Cardiac muscle cell (in vitro differentiated cells and primary cell): Measurements from ENCODE around the gene NCOR2. TPM values are rescaled to one million over a fixed set of nuclear protein-coding genes. Genes with fewer than 3 reads are reported as not detected.

Experiments
- DNase-seq, 2 donors: peaks; one replicate each; pipeline versions ENCODE4 v3.0.0 to v3.0.0-alpha.2; 2010 to 2017; ENCODE audit warnings: low read depth in 1 of 2, low spot score in 1 of 2
- H3K27ac ChIP-seq: fragments of 200-600 bp; sonication (generic); 2 replicates; pipeline ENCODE4 v1.5.1; 2016
- H3K27me3 ChIP-seq: fragments of 200-600 bp; sonication (generic); 2 replicates; pipeline ENCODE4 v1.6.0; 2016; ENCODE audit warnings: control low read depth
- H3K36me3 ChIP-seq: fragments of 200-600 bp; sonication (generic); 2 replicates; pipeline ENCODE4 v1.5.1; 2016; ENCODE audit warnings: control low read depth
- H3K4me1 ChIP-seq: fragments of 200-600 bp; sonication (generic); 2 replicates; pipeline ENCODE4 v1.8.1; 2017; ENCODE audit warnings: low read depth, mild to moderate bottlenecking, mixed run types
- H3K4me3 ChIP-seq: fragments of 200-600 bp; sonication (generic); 2 replicates; pipeline ENCODE4 v1.5.1; 2016; ENCODE audit warnings: mild to moderate bottlenecking
- H3K9me3 ChIP-seq: fragments of 200-600 bp; sonication (generic); 2 replicates; pipeline ENCODE4 v1.5.1; 2017; ENCODE audit warnings: low read depth, mild to moderate bottlenecking, control low read depth
- polyA plus RNA-seq: library from polyadenylated mRNA; unstranded; fragments of >200 nt; fragmentation: Nextera tagmentation; extraction: Ambion mirVana; gene quantifications from 2 replicates; pipeline ENCODE4 v1.2.1, GENCODE V29; 2016
- total RNA-seq: library from RNA; depleted of rRNA; stranded (reverse); fragments of >200 nt; gene quantifications from 2 replicates; pipeline ENCODE4 v1.2.3, GENCODE V29; 2016
- TF ChIP-seq, protein P1 (sequence below): IDR thresholded peaks from 2 replicates; pipeline ENCODE4 v1.5.1; 2012; ENCODE audit warnings: low read depth, mild to moderate bottlenecking, low read length

NCOR2 gene
- total and polyA plus RNA-seq, 2 experiments from 2014 or later: 98.5 to 113 TPM

DNA sequence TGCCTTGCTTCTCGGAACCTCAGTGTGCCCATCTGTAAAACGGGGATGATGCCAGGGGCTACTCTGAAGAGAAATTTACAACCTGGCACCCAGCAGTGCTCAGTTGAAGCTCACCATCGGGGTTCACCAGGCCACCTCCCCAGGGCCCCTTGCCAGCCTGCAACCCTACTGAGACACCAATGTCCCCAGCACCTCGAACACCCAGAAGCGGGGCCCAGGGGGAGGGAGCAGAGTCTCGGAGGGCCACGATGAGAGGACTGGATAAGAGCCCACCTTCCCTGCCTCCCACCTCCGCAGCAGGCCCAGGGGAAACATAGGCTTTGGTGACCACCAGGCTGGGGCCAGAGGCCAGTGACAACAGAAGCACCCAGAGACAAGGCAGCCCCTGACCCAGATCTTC is 22.4 kb downstream of the NCOR2 start:
- TF ChIP-seq, protein P1, sequence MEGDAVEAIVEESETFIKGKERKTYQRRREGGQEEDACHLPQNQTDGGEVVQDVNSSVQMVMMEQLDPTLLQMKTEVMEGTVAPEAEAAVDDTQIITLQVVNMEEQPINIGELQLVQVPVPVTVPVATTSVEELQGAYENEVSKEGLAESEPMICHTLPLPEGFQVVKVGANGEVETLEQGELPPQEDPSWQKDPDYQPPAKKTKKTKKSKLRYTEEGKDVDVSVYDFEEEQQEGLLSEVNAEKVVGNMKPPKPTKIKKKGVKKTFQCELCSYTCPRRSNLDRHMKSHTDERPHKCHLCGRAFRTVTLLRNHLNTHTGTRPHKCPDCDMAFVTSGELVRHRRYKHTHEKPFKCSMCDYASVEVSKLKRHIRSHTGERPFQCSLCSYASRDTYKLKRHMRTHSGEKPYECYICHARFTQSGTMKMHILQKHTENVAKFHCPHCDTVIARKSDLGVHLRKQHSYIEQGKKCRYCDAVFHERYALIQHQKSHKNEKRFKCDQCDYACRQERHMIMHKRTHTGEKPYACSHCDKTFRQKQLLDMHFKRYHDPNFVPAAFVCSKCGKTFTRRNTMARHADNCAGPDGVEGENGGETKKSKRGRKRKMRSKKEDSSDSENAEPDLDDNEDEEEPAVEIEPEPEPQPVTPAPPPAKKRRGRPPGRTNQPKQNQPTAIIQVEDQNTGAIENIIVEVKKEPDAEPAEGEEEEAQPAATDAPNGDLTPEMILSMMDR: no peak
- no peak overlapping the region for H3K4me3 ChIP-seq
- DNase-seq: no peak
- H3K36me3 ChIP-seq: no peaks in the 10 kb centered on the region
- peaks cover 43% of the 10 kb centered on the region for H3K4me1 ChIP-seq
- H3K27me3 ChIP-seq: no peaks in the 10 kb centered on the region
- H3K9me3 ChIP-seq: no peaks in the 10 kb centered on the region
- peak overlapping the region; percentile 79 for H3K27ac ChIP-seq

DNA sequence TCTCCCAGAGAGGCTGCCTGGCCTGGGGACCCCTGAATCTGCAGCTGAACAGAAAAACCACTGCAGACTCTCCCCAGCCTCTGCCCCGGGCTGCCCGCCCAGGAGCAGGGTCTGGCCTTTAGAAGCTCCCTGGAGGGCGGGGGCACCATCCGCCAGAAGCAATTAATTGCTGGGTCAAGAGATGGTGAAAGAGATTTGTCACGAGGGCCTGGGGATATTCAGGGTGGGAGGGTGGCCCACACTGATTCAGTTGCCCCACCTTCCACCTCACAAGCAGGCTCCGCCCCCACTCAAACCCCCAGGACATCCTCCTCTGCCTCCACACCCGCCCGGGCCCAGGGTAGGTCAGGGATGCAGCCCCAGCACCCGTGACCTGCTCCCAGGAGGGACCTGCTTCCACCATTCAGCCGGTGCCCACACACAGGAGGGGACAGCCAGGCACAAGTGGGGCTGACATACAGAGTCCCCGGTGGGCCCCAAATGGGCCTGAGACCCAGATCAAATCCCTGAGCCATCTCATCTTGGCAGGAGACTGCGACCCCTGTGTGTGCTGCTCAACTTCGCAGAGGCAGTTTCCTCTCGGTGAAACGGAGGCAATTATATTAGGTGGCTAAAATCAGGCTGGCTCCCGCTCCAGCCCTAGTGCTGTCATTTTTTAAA is 23.0 kb downstream of the NCOR2 start:
- Histone ChIP-seq H3K4me1 (peaks cover 42% of the 10 kb centered on the region), H3K27ac (peak overlapping the region; percentile 79), H3K27me3 (no peaks in the 10 kb centered on the region), H3K4me3 (no peak overlapping the region), H3K9me3 (no peaks in the 10 kb centered on the region), H3K36me3 (no peaks in the 10 kb centered on the region)
- TF ChIP-seq, protein P1: no peak
- no peak for DNase-seq

DNA sequence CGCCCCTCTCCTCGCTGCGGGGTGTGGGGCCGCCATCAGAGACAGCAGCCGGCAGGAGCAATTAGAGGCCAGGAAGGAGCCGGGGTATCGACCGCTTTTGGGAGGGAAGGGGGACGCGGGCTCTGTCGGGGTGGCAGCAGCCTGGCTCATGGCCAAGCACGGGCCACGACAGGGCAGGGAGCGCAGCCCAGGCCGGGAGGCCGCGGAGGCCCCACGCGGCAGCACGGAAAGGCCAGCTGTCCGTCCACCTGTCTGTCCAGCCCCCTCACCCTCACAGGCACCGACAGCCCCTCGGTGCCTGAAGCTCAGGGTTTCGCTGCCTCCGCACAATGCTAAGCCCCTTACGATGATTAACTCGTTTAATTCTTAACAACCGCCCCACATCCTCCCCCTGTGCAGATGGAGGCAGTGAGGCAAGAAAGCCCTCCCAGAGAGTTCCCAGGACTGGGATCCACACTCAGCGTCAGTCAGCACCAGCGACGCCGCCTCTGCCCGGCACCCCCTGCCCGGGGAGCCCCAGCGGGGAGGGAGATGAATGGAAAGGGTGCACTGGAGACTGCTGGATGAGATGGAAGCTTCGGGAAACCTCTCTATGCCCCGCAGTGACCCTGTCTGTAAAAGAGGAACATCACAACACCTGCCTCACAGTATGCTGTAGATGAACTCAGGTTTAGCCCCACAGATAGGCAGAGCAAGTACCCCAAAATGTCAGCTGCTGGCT is 23.7 kb downstream of the NCOR2 start:
- Histone ChIP-seq H3K27me3 (no peaks in the 10 kb centered on the region), H3K4me1 (peaks cover 42% of the 10 kb centered on the region), H3K36me3 (no peaks in the 10 kb centered on the region), H3K4me3 (no peak overlapping the region), H3K27ac (peak overlapping the region; percentile 79), H3K9me3 (no peaks in the 10 kb centered on the region)
- DNase-seq: no peak
- TF ChIP-seq, protein P1: no peak

DNA sequence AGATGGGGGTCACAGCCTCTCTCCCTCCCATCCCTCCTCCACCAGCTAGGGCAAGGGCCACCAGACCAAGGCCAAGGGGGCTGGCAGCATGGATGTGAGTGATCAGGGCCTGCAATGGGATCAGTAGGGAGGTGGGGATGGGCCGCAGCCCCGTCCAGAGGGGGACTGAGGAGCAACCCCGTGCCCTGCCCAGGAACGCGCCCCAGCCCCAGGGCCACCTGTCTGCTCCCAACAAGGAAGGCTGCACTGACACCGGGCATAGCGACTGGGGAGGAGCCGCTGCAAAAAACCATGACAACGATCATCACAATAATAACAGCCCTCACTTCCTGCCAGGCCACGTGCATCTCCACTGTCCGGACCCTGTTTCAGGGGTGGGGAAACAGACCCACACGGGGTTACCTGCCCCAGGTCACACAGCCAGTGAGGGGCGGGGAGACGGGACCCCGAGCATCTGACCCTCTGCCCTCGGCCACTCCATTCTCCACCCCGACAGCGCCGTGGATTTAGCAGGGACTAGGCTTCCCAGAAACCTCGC is 24.3 kb downstream of the NCOR2 start:
- Histone ChIP-seq H3K4me1 (peaks cover 47% of the 10 kb centered on the region), H3K4me3 (no peak overlapping the region)

More for the DNA sequence above, 24.3 kb downstream of the NCOR2 start:
- TF ChIP-seq, protein P1: no peak
- Histone ChIP-seq H3K27ac (peak overlapping the region; percentile 79), H3K27me3 (no peaks in the 10 kb centered on the region), H3K9me3 (no peaks in the 10 kb centered on the region), H3K36me3 (no peaks in the 10 kb centered on the region)
- peak in 1 of 2 donors; percentile 49 for DNase-seq
